Ascending aorta (tissue), 2 donors: ENCODE data around the gene FURIN. TPM values are rescaled to one million over a fixed set of nuclear protein-coding genes. Genes with fewer than 3 reads are reported as not detected.
"Not testable (repeated sequence)": the region's sequence is repeated elsewhere in the genome, so short reads cannot be mapped to it uniquely, and the experiment has no call there.

Experiments used
- DNase-seq, 2 donors: peaks; one replicate each; pipeline ENCODE4 v3.0.0-alpha.2; 2019; ENCODE audit warnings: low spot score in 2 of 2
- H3K27ac ChIP-seq, 2 donors: fragments of 200-600 bp; sonication (generic); one replicate each; pipeline ENCODE4 v1.5.1; 2016 to 2017; ENCODE audit warnings: mild to moderate bottlenecking in 1 of 2
- H3K27me3 ChIP-seq: fragments of 200-600 bp; sonication (generic); one replicate; pipeline ENCODE4 v1.5.1; 2017
- H3K36me3 ChIP-seq, 2 donors: fragments of 200-600 bp; sonication (generic); one replicate each; pipeline ENCODE4 v1.5.1; 2016
- H3K4me1 ChIP-seq, 2 donors: fragments of 200-600 bp; sonication (generic); one replicate each; pipeline ENCODE4 v1.5.1; 2016 to 2017; ENCODE audit warnings: mild to moderate bottlenecking in 1 of 2
- H3K4me3 ChIP-seq, 2 donors: fragments of 200-600 bp; sonication (generic); one replicate each; pipeline ENCODE4 v1.5.1; 2016 to 2017; ENCODE audit warnings: mild to moderate bottlenecking in 1 of 2
- H3K9me3 ChIP-seq, 2 donors: fragments of 200-600 bp; sonication (generic); one replicate each; pipeline ENCODE4 v1.5.1; 2016
- CTCF ChIP-seq, 3 experiments: fragments of 200-600 bp in 2 of 3; fragments of 450-650 bp in 1 of 3; sonication (generic) in 2 of 3; IDR thresholded peaks; one replicate each; pipeline ENCODE4 v1.5.1; 2016 to 2019; ENCODE audit warnings: antibody characterized with exemption in 3 of 3, mild to moderate bottlenecking in 1 of 3, moderate library complexity in 1 of 3
- intact Hi-C: fragments of 100-400 bp; cut with DNase I; formaldehyde crosslinking; loops from one replicate; pipeline ENCODE4 v1.15.1; 2023
- total RNA-seq: library from RNA; depleted of rRNA; stranded (reverse); fragments of >200 nt; gene quantifications from one replicate; pipeline ENCODE4 v1.1.0, GENCODE V29; 2016

Gene FURIN
- total RNA-seq, 1 donor from 2014 or later = 86.3 TPM

- H3K27me3 ChIP-seq = no peaks in the 10 kb centered on the region
- no peak overlapping the region for H3K27ac ChIP-seq
- H3K9me3 ChIP-seq = no peaks in the 10 kb centered on the region
- no peaks in the 10 kb centered on the region for H3K4me1 ChIP-seq
- DNase-seq = no peak
- intact Hi-C loops = no loop called here
- no peak for TF ChIP-seq CTCF (IDR thresholded peaks at IDR 0.05)
- peaks cover 74 to 89% of the 10 kb centered on the region in 2 donors for H3K36me3 ChIP-seq
- no peak overlapping the region for H3K4me3 ChIP-seq
Observed at GRCh38 chr15:90917569-90917968, 49.2 kb downstream of the FURIN start.

- no peaks in the 10 kb centered on the region for H3K27me3 ChIP-seq
- H3K4me3 ChIP-seq = no peak overlapping the region
- H3K9me3 ChIP-seq = no peaks in the 10 kb centered on the region
- TF ChIP-seq CTCF (IDR thresholded peaks at IDR 0.05) = no peak
- H3K4me1 ChIP-seq = no peaks in the 10 kb centered on the region
- no peak overlapping the region for H3K27ac ChIP-seq
- intact Hi-C loops = no loop called here
- peaks cover 68 to 83% of the 10 kb centered on the region in 2 donors for H3K36me3 ChIP-seq
- DNase-seq = no peak
Observed at GRCh38 chr15:90918034-90918788, 49.8 kb downstream of the FURIN start.

GRCh38 chr15:90918835-90919234, 50.4 kb downstream of the FURIN start:
- H3K36me3 ChIP-seq = peaks cover 61 to 77% of the 10 kb centered on the region in 2 donors
- H3K9me3 ChIP-seq = no peaks in the 10 kb centered on the region
- no peak for DNase-seq
- H3K27me3 ChIP-seq = no peaks in the 10 kb centered on the region
- no peak overlapping the region for H3K27ac ChIP-seq
- intact Hi-C loops = no loop called here
- H3K4me1 ChIP-seq = no peaks in the 10 kb centered on the region
- no peak for TF ChIP-seq CTCF (IDR thresholded peaks at IDR 0.05)
- H3K4me3 ChIP-seq = no peak overlapping the region

- H3K4me1 ChIP-seq = no peaks in the 10 kb centered on the region
- H3K4me3 ChIP-seq = no peak overlapping the region
- DNase-seq = no peak
- no peaks in the 10 kb centered on the region for H3K9me3 ChIP-seq
- TF ChIP-seq CTCF (IDR thresholded peaks at IDR 0.05) = no peak
- intact Hi-C loops = no loop called here
- H3K27me3 ChIP-seq = no peaks in the 10 kb centered on the region
- no peak overlapping the region for H3K27ac ChIP-seq
- H3K36me3 ChIP-seq = peaks cover 37 to 46% of the 10 kb centered on the region in 2 donors
Observed at GRCh38 chr15:90921887-90922286, 53.5 kb downstream of the FURIN start.

DNA sequence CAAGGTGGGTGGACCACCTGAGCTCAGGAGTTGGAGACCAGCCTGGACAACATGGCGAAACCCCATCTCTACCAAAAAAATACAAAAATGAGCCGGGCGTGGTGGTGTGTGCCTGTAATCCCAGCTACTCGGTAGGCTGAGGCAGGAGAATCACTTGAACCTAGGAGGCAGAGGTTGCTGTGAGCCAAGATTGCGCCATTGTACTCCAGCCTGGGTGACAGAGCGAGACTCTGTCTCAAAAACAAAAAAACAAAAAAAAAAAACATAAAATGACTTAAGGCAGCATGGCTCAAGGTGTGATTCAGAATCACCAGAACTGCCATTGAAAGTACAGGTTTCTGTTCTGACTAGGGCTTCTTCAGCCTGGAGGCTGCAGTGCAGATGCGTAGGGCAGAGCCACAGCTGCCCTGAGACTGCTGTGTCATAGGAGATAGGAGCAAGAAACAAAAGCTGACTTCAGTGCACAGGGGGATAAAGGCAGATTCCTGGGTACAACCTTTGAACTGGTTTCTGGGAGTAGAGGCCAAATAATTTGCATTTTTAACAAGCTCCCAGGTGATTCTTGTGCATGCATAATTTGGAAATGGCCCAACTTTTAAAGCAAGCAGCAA, 54.4 kb downstream of the FURIN start:
- H3K27ac ChIP-seq, DNase-seq, H3K4me1 ChIP-seq, H3K27me3 ChIP-seq, intact Hi-C loops, H3K4me3 ChIP-seq, H3K9me3 ChIP-seq: not testable (repeated sequence)
- H3K36me3 ChIP-seq = peaks cover 27 to 40% of the 10 kb centered on the region in 2 donors

- H3K4me3 ChIP-seq = no peak overlapping the region
- H3K27ac ChIP-seq = no peak overlapping the region
- intact Hi-C loops = no loop called here
- H3K9me3 ChIP-seq = no peaks in the 10 kb centered on the region
- no peaks in the 10 kb centered on the region for H3K4me1 ChIP-seq
- peaks cover 19 to 24% of the 10 kb centered on the region in 2 donors for H3K36me3 ChIP-seq
- H3K27me3 ChIP-seq = no peaks in the 10 kb centered on the region
- DNase-seq = no peak
- no peak for TF ChIP-seq CTCF (IDR thresholded peaks at IDR 0.05)
Observed at GRCh38 chr15:90924375-90924774, 56.0 kb downstream of the FURIN start.

DNA sequence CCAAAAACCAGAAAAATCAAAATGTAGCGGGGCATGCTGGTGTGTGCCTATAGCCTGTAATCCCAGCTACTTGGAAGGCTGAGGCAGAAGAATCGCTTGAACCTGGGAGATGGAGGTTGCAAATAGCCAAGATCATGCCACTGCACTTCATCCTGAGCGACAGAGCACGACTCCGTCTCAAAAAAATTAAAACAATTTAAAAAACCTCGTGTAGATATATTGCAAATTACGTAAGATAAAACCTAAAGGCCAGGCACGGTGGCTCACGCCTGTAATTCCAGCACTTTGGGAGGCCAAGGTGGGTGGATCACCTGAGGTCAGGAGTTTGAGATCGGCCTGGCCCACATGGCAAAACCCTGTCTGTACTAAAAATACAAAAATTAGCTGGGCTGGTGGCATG, 58.4 kb downstream of the FURIN start:
- intact Hi-C loops, DNase-seq, H3K9me3 ChIP-seq, H3K27me3 ChIP-seq, H3K4me3 ChIP-seq, H3K27ac ChIP-seq, H3K36me3 ChIP-seq: not testable (repeated sequence)
- H3K4me1 ChIP-seq = peaks cover 5 to 10% of the 10 kb centered on the region in 2 donors

DNA sequence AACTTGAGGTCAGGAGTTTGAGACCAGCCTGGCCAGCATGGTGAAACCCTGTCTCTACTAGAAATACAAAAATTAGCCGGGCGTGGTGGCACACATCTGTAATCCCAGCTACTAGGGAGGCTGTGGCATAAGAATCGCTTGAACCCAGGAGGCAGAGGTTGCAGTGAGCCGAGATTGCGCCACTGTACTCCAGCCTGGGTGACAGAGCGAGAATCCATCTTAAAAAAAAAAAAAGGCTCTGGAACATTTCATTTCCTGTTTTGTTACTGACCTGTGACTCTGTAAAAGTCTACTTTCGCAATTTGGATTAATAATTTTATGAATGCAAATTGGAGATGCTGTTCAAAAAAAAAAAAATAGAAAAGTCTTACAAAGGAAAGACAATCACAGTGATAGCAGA, 59.7 kb downstream of the FURIN start:
- peaks cover 5 to 16% of the 10 kb centered on the region in 2 donors for H3K4me1 ChIP-seq
- DNase-seq, H3K27ac ChIP-seq, H3K27me3 ChIP-seq, H3K9me3 ChIP-seq, H3K36me3 ChIP-seq, intact Hi-C loops, H3K4me3 ChIP-seq: not testable (repeated sequence)
